Small intestine (tissue), 7 donors: ENCODE data around the gene OR51D1. TPM values are rescaled to one million over a fixed set of nuclear protein-coding genes. Genes with fewer than 3 reads are reported as not detected.

Experiments used
- DNase-seq, 2 donors: peaks; one replicate each; pipeline versions ENCODE4 v3.0.0 to v3.0.0-alpha.2; 2013
- FAIRE-seq: peaks from 2 replicates; lab custom pipeline; 2012; peaks lifted over from hg19 to GRCh38; lab: Jason Lieb, UNC
- H3K27ac ChIP-seq, 3 donors: one replicate each; pipeline ENCODE4 v1.5.1; 2013; ENCODE audit warnings: low read length in 2 of 3, mild to moderate bottlenecking in 2 of 3, control low read depth in 1 of 3, inconsistent platforms in 1 of 3, low read depth in 1 of 3, moderate library complexity in 1 of 3
- H3K27me3 ChIP-seq, 3 donors: one replicate each; pipeline ENCODE4 v1.6.1; 2013; ENCODE audit warnings: low read length in 3 of 3, inconsistent platforms in 1 of 3; ENCODE audit not compliant: control insufficient read depth in 3 of 3, insufficient read depth in 3 of 3
- H3K36me3 ChIP-seq, 3 donors: one replicate each; pipeline ENCODE4 v1.6.1; 2013; ENCODE audit warnings: low read length in 3 of 3, inconsistent platforms in 1 of 3, low read depth in 1 of 3, mild to moderate bottlenecking in 1 of 3, moderate library complexity in 1 of 3; ENCODE audit not compliant: control insufficient read depth in 3 of 3, insufficient read depth in 2 of 3
- H3K4me1 ChIP-seq, 3 donors: one replicate each; pipeline ENCODE4 v1.6.1; 2013; ENCODE audit warnings: low read length in 2 of 3, inconsistent platforms in 1 of 3, low read depth in 1 of 3, mild to moderate bottlenecking in 1 of 3, moderate library complexity in 1 of 3; ENCODE audit not compliant: control insufficient read depth in 3 of 3, insufficient read depth in 2 of 3
- H3K4me3 ChIP-seq, 3 donors: one replicate each; pipeline ENCODE4 v1.5.1; 2013; ENCODE audit warnings: low read length in 3 of 3, control low read depth in 1 of 3, inconsistent platforms in 1 of 3, low read depth in 1 of 3, mild to moderate bottlenecking in 1 of 3, moderate library complexity in 1 of 3
- H3K9me3 ChIP-seq, 2 donors: one replicate each; pipeline ENCODE4 v1.6.1; 2013; ENCODE audit warnings: low read depth in 1 of 2, low read length in 1 of 2; ENCODE audit not compliant: control insufficient read depth in 2 of 2, insufficient read depth in 1 of 2
- WGBS, 3 donors: extraction: QIAGEN DNeasy Blood & Tissue Kit; methylation state at CpG; one replicate each; pipeline ENCODE4 v1.1.7; 2013; 5-methylcytosine and 5-hydroxymethylcytosine counted together
- polyA plus RNA-seq, 4 donors: library from polyadenylated mRNA; stranded (reverse) in 3 of 4; unstranded in 1 of 4; fragments of 200-250 nt in 3 of 4; fragments of 120-200 nt in 1 of 4; gene quantifications; one replicate each; pipeline versions ENCODE4 v1.2.1 to v1.2.3, GENCODE V29; 2013
- donor health status: healthy with polysubstance abuse.
- donor health status: control.
- donor health status: control.
- donor health status: Bipolar disorder and iron deficiency.
- donor health status: healthy.

The OR51D1 gene
- polyA plus RNA-seq, 4 donors: not detected

DNA sequence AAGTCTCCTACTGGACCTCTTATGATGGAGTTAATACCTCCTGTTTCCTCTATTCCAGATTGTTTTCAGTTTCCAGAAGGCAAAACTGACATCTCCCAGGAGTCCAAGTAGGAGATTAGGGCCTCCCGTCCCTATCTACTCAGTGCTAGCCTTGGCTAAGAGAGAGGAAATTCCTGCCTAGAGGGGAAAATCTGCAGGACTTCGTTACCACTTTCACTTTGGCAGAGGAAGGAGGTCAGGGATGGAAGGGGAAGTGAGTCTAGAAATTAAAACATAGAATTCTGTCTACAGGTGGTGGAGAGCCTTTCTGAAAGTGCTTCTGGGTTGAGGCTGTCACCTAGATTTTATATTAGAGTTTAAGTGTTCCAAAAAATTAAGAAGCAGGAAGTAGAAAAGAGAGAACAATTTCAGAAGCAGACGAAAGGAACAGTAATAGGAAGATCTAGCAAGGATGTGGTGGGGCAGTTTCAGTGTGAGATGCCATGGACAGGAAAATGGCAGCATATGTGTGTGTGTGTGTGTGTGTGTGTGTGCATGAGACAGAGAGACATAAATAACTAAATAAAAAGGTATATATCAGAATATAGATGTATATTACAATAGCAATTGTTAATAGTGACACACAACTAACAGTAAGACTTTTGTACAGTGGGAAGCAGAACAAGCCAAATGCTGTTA lies 26.9 kb upstream of the OR51D1 start:
- Histone ChIP-seq H3K27ac (no peak overlapping the region), H3K4me3 (no peak overlapping the region), H3K9me3 (no peaks in the 10 kb centered on the region), H3K4me1 (peaks cover 0 to 12% (median 4%) of the 10 kb centered on the region in 3 donors), H3K27me3 (no peaks in the 10 kb centered on the region), H3K36me3 (no peaks in the 10 kb centered on the region)
- DNase-seq (peak in 1 of 2 donors; percentile 19), FAIRE-seq (no peak)
- 26 to 41% (median 28%) methylated on average over 3 of the region's 3 CpGs for WGBS, 3 donors

DNA sequence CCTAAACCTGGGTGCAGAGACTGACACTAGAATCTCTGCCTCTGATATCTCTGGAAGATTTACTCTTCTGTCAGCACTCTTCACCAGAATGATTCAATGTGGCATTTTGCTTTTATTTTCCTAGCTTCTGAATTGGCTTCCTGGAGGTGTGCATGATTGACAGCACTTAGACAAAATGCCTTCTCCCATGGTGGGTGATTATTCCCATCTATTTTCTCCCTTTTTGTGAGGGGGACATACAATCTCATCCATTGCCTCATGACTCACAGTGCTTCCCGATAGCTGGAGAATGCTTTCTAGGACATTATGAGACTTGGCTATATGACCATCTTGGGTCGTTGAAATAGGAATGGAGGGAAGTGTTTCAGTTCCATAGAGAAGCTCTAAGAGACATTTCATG lies 25.3 kb upstream of the OR51D1 start:
- 90 to 93% (median 93%) methylated on average over 2 of the region's 2 CpGs for WGBS, 3 donors
- FAIRE-seq (no peak), DNase-seq (no peak)
- Histone ChIP-seq H3K27ac (no peak overlapping the region), H3K9me3 (no peaks in the 10 kb centered on the region), H3K4me3 (no peak overlapping the region), H3K36me3 (no peaks in the 10 kb centered on the region), H3K27me3 (no peaks in the 10 kb centered on the region), H3K4me1 (peaks cover 0 to 7% (median 0%) of the 10 kb centered on the region in 3 donors)

DNA sequence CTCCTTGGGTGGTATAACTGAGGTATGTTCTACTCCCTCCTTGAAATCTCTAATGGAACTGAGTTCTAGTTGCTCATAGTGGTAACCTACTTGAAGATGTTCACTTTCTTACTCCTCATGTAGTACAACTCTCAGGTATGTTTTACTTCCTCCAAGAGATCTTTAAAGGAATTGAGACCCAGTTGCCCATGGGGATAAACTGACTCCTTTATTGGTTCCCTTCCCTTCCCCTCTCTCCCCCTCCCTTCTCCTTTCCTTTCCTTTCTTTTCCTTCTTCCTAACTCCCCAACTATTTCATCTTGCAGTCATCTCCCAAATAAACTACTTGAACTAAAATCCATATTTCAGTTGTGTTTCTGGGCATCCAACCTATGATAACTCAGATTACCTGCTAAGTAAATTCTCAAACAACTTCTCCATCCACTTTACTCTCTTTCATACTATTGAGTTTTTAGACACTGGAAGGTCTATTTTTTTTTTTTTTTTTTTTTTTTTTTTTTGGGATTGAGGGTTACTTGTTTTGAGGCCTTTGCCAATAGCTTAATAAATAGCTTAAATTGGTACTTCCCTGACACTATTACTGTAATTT lies 21.3 kb upstream of the OR51D1 start:
- FAIRE-seq (no peak), DNase-seq (no peak)
- Histone ChIP-seq H3K4me3 (no peak overlapping the region), H3K27me3 (peaks cover 0 to 2% (median 0%) of the 10 kb centered on the region in 3 donors), H3K9me3 (no peaks in the 10 kb centered on the region), H3K36me3 (no peaks in the 10 kb centered on the region), H3K27ac (no peak overlapping the region), H3K4me1 (peaks cover 0 to 2% (median 0%) of the 10 kb centered on the region in 3 donors)

DNA sequence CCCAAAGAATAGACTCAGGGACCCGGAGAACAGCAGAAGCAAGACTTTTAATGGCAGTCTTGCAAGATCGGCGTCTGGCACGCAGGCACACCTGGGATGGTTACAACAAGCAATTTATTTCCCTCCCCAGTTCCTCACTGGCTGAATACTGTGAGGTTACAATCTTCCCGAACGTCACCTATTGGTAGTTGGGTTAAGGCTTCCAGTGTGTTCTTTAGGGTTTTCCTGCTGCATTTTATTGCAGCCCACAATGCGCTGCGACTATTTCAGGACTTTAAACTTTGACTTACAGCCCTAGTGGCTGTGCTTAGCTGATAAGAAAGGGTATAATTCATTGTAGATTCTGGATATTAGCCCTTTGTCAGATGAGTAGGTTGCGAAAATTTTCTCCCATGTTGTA lies 17.8 kb upstream of the OR51D1 start:
- WGBS, 3 donors: 49 to 72% (median 57%) methylated on average over 9 of the region's 9 CpGs
- peak; percentile 58 to 80 for DNase-seq
- Histone ChIP-seq H3K4me3 (no peak overlapping the region), H3K9me3 (peaks cover 0 to 2% of the 10 kb centered on the region in 2 donors), H3K27me3 (peaks cover 0 to 2% (median 0%) of the 10 kb centered on the region in 3 donors), H3K4me1 (peaks cover 0 to 2% (median 0%) of the 10 kb centered on the region in 3 donors), H3K36me3 (no peaks in the 10 kb centered on the region), H3K27ac (no peak overlapping the region)
- no peak for FAIRE-seq

DNA sequence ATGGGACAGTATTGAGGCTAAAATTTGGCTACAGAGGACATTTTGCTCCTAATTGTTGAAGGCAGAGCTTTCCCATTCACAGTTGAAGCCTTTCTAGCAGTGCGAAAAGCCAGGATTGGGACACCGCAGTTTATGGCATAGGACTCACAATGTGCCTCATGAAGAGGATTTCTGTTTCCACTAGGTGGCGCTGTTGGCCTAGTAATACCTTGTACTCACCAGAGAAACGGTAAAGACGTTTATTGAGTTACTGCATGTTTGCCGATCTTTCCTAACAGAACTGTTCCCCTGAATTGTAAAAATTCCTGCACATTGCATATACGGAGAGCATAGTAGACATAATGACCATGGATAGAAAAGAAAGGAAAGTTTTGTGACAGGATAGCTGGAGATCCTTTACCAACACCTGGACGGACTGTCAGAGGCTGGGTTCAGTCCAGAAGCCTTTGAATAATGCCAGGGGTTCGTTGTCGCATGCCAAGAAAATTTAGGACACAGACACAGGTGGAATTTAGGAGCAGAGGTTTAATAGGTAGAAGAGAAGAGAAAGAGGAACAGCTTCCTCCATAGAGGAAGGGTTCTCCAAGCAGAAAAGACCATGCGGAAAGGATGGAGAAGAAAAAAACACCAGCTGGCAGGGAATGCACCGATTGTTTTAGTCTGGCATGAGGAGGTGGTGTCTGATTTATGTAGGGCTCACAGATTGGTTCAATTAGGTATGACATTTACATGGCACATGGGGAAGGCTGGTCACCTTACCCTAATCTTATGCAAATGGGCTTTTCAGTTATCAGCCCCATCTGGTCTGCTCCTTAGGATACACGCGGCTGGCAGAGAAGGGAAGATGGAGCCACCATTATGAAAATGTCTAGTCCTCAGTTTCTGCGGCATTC lies 10.8 kb upstream of the OR51D1 start:
- H3K9me3 ChIP-seq: peaks cover 0 to 8% of the 10 kb centered on the region in 2 donors
- H3K4me3 ChIP-seq: no peak overlapping the region
- 46 to 47% (median 46%) methylated on average over 15 of the region's 15 CpGs for WGBS, 3 donors
- no peak overlapping the region for H3K27ac ChIP-seq
- H3K4me1 ChIP-seq: no peaks in the 10 kb centered on the region
- FAIRE-seq (no peak), DNase-seq (peak; percentile 65 to 73)
- H3K36me3 ChIP-seq: no peaks in the 10 kb centered on the region
- H3K27me3 ChIP-seq: no peaks in the 10 kb centered on the region

DNA sequence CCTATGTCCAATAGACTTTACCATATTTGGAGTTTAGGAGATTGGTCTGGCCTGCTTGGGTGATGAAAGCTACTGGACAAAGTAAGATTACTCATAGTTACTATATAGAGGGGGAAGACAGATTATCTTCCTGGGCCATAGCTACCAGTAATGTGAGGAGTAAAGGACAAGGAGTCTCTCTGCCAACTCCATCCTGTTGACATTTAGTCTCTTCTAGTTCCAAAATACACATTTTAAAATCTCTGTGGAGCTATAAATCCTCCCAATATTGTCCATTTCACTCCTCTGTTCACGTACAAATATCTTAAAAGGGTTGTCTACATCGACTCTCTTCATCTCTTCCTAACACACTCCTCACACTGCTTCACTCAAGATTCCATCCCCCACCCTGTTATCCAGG lies 1.1 kb upstream of the OR51D1 start:
- FAIRE-seq: no peak
- H3K9me3 ChIP-seq: no peaks in the 10 kb centered on the region
- no peak overlapping the region for H3K27ac ChIP-seq
- no peaks in the 10 kb centered on the region for H3K36me3 ChIP-seq
- no peak for DNase-seq
- 72 to 78% (median 74%) methylated on average over 2 of the region's 2 CpGs for WGBS, 3 donors
- no peaks in the 10 kb centered on the region for H3K4me1 ChIP-seq
- H3K4me3 ChIP-seq: no peak overlapping the region
- H3K27me3 ChIP-seq: peaks cover 0 to 2% (median 0%) of the 10 kb centered on the region in 3 donors

DNA sequence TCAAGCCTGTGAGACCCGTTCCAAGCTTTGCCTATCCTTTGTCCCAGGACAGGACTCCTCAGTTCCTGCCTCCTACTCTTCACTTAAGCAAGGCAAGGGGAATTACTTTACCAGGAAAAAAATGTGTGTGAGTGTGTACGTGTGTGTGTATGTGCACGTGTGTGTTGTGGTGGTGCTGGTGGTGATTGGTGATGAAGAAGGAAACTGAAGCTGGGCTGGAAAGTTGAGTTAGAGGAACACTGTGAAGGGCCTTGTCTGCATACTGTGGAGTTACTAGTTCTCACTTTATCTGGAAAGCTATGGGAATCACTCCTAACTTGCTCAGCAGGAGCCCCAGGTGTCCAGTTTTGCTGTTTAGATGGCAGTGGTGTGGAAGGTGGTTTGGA lies 378 bp downstream of the OR51D1 start:
- Histone ChIP-seq H3K4me3 (no peak overlapping the region), H3K36me3 (no peaks in the 10 kb centered on the region), H3K27me3 (peaks cover 0 to 2% (median 0%) of the 10 kb centered on the region in 3 donors), H3K27ac (no peak overlapping the region), H3K9me3 (no peaks in the 10 kb centered on the region), H3K4me1 (no peaks in the 10 kb centered on the region)
- 66 to 83% (median 75%) methylated on average over 3 of the region's 3 CpGs for WGBS, 3 donors
- DNase-seq: no peak
- no peak for FAIRE-seq

DNA sequence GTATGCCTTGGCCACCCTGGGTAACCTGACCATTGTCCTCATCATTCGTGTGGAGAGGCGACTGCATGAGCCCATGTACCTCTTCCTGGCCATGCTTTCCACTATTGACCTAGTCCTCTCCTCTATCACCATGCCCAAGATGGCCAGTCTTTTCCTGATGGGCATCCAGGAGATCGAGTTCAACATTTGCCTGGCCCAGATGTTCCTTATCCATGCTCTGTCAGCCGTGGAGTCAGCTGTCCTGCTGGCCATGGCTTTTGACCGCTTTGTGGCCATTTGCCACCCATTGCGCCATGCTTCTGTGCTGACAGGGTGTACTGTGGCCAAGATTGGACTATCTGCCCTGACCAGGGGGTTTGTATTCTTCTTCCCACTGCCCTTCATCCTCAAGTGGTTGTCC lies 2.7 kb downstream of the OR51D1 start:
- H3K36me3 ChIP-seq: no peaks in the 10 kb centered on the region
- no peak overlapping the region for H3K4me3 ChIP-seq
- H3K4me1 ChIP-seq: no peaks in the 10 kb centered on the region
- FAIRE-seq (no peak), DNase-seq (no peak)
- WGBS, 3 donors: 81 to 88% (median 82%) methylated on average over 6 of the region's 6 CpGs
- no peaks in the 10 kb centered on the region for H3K9me3 ChIP-seq
- no peak overlapping the region for H3K27ac ChIP-seq
- peaks cover 0 to 5% (median 0%) of the 10 kb centered on the region in 3 donors for H3K27me3 ChIP-seq
